Retina (tissue), 1 donor: ENCODE results near the gene TAGLN2.
A peak's percentile ranks its signal among the peaks of the same experiment; 100 is the strongest.

Experiments
- DNase-seq: peaks from one replicate; pipeline ENCODE4 v3.0.0-alpha.2; 2016

TAGLN2 gene

DNA sequence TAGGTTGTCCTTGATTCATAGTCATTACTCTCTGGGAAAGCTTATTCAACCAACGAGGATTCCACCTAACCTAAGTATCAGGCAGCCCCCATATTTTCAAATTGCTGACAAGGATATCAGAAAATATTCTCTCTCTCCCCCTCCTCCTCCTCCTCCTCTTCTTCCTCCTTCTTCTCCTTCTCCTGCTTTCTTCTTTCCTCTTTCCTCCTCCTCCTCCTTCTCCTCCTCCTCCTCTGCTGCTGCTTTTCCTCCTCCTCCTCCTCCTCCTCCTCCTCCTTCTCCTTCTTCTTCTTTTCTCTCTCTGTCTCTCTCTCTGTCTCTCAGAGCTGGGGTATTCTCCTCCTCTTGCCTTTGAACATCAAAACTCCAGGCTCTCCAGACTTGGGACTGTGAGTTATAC, 22.6 kb upstream of the TAGLN2 start:
- no peak for DNase-seq

DNA sequence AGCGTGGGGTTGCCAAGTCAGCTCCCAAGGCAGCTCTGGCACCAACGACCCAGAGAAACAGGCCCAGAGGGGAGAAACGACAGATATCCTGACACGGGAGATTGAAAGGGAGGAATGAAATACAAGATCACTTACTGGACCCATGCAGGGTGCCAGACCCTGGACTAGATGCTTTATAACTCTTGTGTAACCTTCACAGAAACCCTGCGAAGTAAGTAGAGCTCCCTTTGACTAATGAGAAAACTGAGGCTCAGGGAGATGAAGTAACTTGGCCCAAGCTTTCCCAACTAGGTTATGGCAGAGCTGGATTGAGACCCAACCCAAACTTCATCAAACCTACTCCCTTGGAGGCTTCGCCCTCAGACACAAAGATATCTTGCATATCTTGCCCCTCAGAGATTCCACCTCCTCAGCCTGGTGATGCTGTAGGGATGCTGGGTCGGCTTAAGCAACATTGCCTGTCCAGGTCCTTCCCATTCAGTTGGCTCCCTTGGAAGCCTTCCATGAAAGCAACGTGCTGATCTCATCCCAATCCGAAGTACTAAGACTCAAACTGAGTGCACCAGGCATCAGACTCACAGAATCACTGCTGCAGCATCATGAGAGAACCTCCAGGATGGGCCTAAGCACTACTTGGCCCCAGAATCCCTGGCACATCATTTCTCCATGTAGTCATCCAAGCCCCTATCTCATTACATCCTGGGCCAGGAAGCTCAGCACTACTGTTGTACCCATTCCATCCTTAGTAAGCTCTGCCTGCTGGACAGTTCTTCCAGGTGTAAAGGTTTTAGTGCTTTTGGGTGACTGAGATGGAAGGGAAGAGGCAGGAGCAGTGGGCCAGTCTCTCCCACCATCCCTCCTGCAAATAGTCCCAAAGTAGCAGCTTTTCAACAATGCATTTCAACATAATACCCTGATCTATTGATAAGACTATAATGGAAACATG, 21.2 kb upstream of the TAGLN2 start:
- DNase-seq = no peak

DNA sequence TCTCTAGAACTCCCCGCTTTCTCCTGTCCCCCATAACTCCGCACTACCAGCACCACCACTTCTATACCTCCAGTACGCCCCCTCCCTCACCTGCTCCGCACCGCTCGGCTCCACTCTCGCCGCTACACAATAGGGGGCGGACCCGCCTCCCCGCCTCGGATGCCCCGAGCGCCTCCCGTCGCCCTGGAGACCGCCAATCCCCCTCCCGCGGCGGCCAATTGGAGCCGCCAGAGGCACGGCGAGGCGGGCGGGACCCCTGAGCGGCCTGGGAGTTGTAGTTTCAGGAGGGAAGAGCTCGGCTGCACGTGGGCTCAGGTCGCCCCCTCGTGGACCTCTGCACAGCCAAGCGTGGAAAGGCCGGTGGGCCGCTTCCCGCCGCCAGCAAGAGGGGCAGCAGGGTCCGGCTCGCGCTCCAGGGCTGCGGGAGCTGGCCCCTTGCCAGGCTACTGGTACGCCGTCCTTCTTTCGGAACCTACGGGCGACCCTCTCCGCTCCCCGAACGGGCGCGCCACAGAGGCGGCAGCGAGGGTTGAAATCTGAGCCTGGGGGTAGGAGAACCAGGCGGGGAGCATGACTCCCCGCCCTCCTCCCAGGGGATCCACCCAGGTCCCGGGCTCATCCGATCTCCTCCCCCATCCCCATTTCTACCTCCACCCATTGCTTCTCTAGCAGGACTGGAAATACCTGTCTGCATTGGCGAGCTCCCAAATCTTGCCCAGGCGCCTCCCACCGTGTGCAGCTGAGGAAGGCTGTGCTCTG, 20.4 kb upstream of the TAGLN2 start, which contains the start of gene IGSF9:
IGSF9 (minus strand) TSS at position 131 of the 759 bp plus-strand sequence. CDS start 2,159 bp downstream, outside the sequence.
- DNase-seq = peak; percentile 97

DNA sequence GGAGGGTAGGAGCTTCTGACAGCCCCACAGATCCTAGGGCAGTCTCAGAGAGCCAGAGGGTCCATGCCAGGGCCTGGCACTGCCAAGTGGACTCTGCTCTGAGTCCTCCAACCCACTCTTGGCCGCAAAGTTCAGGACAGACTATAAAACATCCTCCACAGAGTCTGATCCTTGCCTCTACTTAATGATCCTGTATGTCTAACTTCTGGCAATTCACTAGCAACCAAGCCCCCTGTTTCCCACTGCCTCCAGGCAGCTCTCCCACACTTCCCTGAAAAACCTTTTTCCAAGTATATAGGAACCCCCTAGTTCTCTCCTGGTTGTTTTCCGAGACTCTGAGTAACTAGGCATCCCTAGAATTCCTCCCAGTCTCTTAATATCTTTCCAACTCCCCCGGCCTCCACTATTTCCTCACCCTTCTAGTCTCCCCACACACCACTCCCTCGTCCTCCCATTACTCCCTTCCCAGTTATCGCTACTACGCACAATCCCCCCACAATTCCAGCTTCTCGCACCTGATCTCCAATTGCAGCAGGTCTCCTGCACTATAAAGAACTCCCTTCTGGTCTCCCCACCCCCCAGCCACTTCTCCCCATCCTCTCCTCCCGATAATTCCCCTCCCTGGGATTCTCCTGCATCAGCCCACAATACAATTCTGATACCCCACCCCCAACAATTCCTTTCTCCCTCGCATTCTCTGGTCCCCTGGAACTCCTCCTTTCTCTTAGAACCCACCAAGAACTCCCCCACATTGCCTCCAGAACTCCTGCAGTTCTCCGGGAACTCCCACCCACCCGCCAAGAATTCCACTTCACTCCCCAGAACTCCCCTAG, 19.5 kb upstream of the TAGLN2 start:
- no peak for DNase-seq

DNA sequence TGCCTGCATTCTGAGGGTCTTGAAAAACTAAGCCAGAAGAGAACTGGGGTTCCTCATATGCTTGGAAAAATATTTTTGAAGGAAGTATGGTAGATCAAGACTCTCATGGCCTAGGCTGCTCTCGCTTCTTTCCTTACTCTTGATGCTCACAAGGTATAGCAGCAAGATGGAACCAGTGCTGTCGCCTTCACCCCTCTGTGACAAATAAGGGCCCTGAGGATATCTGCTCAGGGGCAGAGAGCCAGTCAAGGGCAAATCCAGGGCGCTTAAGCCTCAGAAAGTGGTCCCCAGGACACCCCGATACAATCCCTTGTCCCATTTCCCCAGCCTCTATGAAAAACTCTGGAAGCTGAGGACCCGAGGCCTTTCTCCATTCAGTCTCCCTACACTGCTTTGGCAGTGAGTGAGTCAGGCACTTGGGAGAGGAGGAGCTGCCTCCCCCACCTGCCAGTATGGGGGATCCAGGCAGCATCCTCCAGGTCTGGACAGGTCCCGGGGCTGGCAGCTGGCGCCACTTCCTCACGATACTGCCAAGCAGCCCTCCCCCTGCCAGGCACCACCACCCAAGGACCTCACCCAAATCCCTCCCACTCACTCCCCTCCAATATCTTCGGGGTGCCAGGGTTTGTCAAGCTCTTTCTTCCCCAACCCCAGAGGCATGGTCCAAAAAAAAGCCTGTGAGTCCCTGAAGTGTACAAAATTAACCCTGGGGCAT, 18.8 kb upstream of the TAGLN2 start:
- no peak for DNase-seq

DNA sequence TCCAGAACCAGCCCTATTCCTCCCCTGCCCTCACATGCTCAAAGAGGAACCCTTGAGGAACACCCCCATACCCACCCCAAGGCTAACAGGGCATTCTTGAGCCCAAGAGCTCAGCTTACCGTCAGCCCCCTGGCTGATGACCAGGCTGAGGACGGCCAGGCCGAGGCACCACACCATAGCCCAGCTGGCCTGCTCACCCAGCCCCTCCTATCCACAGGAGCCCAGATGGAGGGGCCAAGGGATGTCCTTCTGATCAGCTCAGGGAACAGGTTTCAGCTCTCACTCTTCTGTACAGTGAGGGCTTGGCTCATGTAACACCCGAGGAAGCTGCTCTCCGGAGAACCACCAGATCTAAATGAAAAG, 18.0 kb upstream of the TAGLN2 start:
- DNase-seq = no peak

DNA sequence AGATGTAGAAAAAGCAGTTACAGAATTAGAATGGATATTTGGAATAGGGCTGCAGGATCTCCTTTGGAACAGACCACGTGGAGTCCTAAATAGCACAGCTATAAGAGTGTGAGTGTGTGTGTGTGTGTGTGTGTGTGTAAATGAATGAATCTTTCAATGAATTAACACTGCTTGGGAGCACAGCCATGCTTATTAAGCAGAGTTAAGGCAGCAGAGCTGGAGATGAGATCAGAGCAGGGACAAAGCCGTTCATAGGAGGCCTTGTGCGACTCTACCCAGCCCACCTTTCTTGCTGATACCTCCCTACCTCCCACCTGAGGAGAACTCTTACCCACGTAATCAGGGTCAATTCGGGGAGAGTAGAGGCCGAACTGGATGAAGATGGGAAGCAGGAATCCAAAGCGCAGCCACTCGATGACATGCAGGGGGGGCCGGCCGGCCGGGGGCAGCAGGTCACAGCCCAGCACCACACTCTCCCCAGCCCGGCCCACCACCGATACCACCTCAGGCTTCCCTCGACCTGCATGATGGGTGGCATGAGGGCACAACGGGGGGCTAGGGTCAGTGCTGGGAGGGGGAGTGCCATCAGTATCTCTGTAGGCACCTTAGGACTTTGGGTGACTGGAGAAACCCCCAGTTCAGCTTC, 17.4 kb upstream of the TAGLN2 start:
- DNase-seq = no peak

DNA sequence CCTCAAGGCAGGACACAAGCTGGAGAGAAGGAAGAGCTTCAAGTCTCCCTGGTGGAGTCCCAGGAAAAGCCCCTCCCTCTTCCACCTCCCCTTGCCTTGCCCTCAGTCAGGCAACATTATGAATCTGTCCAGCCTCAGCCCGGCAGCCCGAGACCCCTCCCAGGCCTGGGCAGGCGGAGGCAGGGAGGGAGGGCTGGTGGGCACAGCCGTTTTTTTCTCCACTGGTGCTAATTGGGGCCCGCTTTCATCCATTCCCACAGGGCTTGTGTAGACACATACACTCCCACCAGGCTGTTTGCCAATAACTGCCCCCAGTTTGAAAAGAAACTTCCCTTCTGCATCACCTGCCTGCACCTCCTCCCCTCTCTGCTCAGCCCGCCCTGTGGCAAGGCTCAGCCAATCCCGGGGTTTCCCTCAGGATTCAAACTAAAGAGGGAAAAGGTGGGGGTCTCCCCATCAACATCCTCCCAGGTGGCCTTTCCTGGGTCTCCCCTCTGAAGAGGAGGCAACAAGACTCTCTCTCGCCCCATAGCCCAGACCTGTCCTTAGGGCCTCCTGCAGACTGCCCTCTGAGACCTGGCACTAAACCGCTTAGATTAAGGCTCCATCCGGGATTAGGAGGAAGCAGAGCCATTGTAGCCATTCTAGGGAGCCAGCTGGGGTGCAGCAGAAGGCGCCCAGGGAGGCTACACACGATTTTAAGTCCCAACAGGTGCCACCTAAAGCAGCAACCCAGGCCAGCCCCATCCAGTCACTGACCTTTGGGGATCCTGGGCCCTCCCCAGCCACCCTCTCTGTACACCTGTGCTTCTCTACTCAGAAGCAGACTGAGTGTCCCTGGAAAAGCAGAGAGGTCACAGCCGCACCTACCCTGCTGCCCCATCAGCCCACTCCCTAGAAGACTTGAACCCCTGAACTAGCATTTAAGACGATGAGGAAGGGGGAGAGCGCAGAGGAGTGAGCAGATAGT, 16.6 kb upstream of the TAGLN2 start:
- peak; percentile 93 for DNase-seq

DNA sequence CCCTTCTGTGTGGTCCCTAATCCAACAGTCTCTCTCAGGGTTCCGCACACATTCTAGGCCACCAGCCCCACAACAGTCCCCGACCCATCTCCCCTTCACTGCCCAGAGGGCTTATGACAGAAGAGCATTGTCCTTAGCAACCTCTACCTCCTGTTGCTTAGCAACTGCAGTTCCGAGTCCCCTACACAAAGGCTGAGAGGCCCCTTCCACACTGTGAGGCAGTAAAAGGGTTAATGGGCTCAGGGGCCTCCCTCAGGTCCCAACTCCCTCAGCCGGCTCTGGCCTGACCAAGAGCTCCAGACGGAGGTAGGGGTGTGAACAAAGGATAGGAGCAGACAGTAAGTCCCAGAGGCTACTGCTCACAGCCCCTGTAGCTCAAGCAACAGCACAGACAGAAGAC, 15.8 kb upstream of the TAGLN2 start:
- DNase-seq = peak; percentile 93

DNA sequence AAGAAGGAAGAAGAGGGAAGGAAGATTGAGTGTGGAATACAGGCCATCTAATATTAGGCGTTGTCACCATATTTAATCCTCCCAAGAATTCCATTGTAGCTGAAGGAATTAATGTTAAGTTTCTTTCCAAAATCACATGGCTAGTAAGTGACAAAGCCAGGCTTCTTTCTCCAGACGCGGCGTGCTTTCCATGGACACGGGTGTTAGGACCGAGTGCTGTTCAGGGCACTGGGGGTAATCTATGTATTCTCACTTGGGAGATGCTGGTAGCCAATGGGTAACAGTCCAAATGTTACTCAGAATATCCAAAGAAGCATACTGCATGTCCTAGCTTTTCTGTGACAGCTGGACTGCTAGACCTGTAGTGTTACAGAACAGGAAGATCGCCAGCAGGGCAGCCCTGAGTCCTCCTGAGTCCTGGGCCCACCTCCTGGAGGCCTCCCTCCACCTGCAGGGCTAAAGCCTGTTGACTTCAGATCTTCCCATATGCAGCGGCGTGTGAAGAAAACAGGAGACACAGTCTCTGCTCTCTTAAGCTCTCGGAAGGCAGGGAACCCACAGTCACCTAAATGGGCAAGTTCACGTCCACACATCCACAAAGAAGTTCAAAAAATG, 14.8 kb upstream of the TAGLN2 start:
- no peak for DNase-seq

DNA sequence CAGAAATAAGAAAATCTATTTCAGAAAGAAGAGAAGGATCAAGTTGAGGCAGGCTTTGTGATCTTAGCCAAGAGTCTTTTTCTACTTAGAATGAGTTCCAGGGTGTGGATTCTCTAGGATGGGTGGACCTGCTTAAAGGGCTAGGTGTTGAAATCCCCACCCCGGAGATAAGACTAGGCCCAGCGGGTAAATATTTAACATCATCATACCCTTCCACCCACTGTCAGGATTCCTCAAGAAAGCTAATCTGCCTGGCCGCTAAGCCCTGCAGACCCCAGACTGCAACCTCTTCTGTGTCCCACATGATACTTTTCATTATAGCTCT, 14.3 kb upstream of the TAGLN2 start:
- no peak for DNase-seq

DNA sequence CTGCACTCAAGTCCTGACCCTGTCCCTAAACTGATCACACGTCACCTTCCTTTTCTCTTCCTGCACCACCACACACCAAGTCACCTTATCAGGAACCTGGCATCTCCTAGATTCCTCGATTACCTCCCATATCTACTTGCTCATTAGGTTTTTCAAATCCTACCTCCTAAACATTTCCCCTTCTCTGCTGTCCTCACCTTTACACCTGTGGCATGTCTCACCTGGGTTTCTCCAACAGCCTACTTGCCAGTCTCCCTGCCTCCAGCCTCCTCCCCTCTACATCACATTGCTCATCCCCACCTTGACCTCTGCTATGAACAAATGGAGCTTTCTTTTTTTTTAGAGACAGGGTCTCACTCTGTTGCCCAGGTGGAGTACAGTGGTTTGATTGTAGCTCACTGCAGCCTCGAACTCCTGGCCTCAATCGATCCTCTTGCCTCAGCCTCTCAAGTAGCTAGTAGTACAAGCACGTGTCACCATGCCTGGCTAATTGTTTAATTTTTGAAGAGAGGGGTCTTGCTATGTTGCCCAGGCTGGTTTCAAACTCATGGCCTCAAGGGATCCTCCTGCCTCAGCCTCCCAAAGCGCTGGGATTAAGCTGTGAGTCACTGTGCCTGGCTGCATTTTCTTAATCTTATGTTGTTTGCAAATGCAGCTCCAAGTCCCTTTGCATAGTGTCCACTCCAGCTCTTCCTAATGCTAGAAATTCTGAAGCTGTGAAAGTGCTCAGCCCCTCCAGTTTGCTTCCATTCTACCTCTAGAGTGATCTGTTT, 13.8 kb upstream of the TAGLN2 start:
- DNase-seq = no peak

DNA sequence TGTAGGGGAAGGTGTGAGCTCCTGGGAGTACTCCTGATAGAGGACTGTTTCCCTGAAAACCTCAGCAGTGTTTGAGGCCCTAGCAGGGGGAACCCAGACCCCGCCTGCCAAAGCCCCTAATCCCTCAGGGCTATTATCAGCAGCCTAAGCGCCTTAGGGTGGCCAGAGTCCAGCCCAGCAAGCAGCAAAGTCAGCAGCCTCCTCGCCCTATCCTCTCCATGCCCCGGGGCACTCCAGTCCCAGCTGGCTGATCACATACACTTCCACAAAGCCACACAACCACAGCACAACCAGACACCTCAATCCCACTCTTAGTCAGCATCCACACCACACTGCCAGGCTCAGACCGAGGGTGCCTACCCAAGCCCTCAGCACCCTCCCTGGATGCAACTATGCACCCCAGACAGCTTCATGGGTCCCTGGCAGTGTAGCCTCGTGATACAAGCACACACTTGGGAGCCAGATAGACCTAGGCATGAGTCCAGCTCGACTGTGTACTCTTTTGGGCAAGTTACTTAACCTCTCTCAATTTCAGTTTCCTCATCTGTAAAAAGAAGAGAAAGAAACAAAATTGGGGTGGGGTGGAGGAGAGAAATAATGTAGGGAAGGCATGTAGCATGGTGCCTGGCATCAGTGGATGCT, 13.0 kb upstream of the TAGLN2 start:
- peak; percentile 51 for DNase-seq

DNA sequence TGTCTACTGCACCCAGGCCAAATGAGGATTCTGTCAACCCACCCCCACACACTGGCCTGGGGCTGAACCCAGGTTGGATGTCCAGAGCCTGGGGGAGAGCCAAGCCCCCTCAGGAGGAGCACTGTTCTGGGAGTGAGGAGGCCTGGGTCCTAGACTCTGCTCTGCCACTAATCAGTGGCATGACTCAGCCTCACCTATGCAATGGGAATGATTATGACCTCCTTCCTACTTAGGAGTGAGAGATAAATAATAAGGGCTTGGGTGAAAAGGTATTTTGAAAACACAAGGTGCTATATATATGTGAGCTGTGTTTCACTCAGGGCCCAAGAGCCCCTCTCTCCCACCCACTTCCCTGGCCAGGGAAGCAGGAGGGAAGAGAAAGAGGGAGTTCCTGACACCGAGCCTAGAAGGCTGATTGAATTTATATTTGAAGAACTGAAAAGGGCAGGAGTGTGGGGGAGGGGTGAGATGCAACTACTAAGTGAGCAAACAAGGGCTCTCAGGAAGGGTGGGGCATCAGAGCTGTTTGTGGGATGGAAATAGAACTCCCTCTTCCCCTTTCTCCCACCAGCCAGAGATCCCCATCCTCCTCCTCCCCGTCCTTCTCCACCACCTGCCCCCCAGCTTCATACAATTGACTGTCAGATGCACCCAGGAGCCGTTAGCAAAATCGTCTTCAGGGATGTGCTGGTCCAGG, 11.9 kb upstream of the TAGLN2 start:
- no peak for DNase-seq

DNA sequence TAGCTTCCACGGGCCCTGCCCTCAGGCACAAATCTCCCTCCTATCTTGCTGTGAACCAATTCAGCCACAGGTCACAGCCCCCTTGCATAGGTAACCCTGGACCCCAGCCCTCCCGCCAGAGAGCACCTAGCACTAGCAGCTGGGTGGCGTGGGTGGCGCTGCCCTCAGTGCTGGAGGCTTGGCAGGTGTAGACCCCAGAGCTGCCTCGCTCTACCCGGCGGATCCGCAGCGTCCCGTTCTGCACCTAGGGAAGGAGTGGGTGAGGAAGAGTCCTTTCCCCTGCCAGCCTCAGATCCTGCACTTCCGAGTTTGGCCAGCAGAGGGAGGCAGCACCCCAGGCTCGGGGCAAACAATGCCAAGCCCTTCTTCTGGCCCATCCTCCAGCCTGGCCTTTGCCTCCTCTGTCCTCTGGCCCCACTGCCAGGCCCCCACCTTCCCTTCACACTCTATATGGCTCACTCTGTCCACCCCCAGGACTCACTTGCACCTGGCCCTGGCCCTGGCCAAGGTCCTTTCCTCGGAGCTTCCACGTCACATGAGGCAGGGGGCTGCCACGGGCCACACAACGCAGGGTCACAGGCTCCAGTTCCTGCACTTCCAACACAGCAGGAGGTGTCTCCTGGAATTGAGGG, 11.1 kb upstream of the TAGLN2 start:
- DNase-seq = peak; percentile 89

DNA sequence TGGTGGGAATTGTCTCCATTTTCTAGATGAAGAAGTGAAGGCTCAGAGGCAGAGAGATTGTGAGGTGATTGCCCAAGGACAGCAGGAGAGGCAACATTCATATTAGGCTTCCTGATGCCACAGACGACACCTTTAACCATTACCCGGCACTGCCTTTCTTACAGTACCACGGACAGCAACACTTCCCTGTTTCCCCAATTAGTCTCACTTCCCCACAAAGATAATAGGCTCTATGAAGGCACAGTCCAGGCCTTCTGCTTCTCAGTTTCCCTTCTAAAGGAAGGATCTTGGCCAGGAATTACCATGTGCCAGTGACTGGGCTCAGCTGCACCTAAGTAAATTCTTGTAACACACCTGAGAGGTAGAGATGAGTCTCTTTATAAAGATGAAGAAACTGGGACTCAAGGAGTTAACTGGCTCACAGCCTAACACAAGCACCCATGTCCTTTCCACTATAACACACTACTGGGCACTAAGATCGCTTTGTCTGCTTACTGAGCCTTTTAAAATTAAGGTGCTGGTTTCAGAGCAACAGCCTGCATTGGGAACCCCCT, 10.5 kb upstream of the TAGLN2 start:
- DNase-seq = no peak

DNA sequence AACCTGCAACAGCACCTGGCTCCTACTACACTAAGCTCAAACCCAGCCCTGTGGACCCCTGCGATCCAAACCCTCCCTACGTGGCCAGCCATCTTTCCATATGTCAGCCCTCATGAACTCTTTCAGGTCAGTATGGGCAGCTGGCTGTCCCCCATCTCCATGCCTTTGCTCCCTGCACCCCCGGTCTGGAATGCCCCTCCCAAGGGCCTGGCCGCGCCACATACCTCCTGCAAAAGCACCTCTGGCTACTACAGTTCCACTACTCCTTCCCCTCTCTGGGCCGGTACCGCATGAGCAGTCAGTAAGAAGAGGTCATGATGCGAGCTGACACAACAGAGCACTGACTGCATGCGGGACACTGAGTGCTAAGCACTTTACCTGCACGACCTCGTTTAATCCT, 10.0 kb upstream of the TAGLN2 start:
- DNase-seq = no peak
